PC-3 (cell line): Measurements from ENCODE around the gene RNF114. TPM values are rescaled to one million over a fixed set of nuclear protein-coding genes. Genes with fewer than 3 reads are reported as not detected.
A peak's percentile ranks its signal among the peaks of the same experiment; 100 is the strongest.

Experiments used
- ATAC-seq: fragments of 200-7000 bp; cut with Tn5 transposase; 2 replicates; pipeline ENCODE4 v1.9.1; 2020; ENCODE audit warnings: mild to moderate bottlenecking, moderate library complexity
- BruUV-seq: library from RNA; stranded (reverse); fragments of 400-500 nt; replicated peaks from 2 replicates; lab custom pipeline; 2021; lab: Mats Ljungman, UMichigan
- CTCF ChIA-PET: fragments of 300-600 bp; sonication (Branson Sonifier 250); formaldehyde crosslinking; loops from one replicate; lab custom pipeline; 2022; ENCODE audit warnings: antibody characterized with exemption; lab: Charles Lee
- POLR2A ChIA-PET: fragments of 300-600 bp; sonication (Branson Sonifier 250); formaldehyde crosslinking; loops from one replicate; lab custom pipeline; 2022; ENCODE audit warnings: antibody characterized with exemption; ENCODE audit not compliant: unreplicated experiment; lab: Charles Lee
- DNase-seq: peaks from one replicate; pipeline ENCODE4 v3.0.0-alpha.2; 2015
- H2AFZ ChIP-seq: fragments of 300-600 bp; sonication (generic); 2 replicates; pipeline ENCODE4 v1.6.0; 2016; ENCODE audit warnings: antibody characterized with exemption, low read length
- H3F3A ChIP-seq: fragments of 300-600 bp; sonication (generic); one replicate; pipeline ENCODE4 v1.6.0; 2017; ENCODE audit warnings: antibody characterized with exemption, low read length, control low read depth, mild to moderate bottlenecking; ENCODE audit not compliant: unreplicated experiment
- H3K27ac ChIP-seq: fragments of 300-600 bp; sonication (generic); 2 replicates; pipeline ENCODE4 v1.5.1; 2016; ENCODE audit warnings: mild to moderate bottlenecking, low read length
- H3K27me3 ChIP-seq: fragments of 300-600 bp; sonication (generic); 2 replicates; pipeline ENCODE4 v1.6.1; 2016; ENCODE audit warnings: low read length, mixed read lengths
- H3K36me3 ChIP-seq: fragments of 300-600 bp; sonication (generic); 2 replicates; pipeline ENCODE4 v1.6.1; 2016; ENCODE audit warnings: low read depth, mixed run types, low read length, mixed read lengths
- H3K4me1 ChIP-seq: fragments of 300-600 bp; sonication (generic); 2 replicates; pipeline ENCODE4 v1.5.1; 2016; ENCODE audit warnings: low read length; ENCODE audit not compliant: insufficient read depth
- H3K4me2 ChIP-seq: fragments of 300-600 bp; sonication (generic); 2 replicates; pipeline ENCODE4 v1.6.0; 2016; ENCODE audit warnings: low read length
- H3K4me3 ChIP-seq: fragments of 300-600 bp; sonication (generic); 2 replicates; pipeline ENCODE4 v1.5.1; 2016; ENCODE audit warnings: mild to moderate bottlenecking, low read length, mixed read lengths
- H3K79me2 ChIP-seq: fragments of 300-600 bp; sonication (generic); 2 replicates; pipeline ENCODE4 v1.6.1; 2017; ENCODE audit warnings: low read length, mixed read lengths
- H3K9ac ChIP-seq: fragments of 300-600 bp; sonication (generic); 2 replicates; pipeline ENCODE4 v1.6.0; 2016; ENCODE audit warnings: mild to moderate bottlenecking, low read length
- H3K9me2 ChIP-seq: fragments of 300-600 bp; sonication (generic); replicated peaks from 2 replicates; pipeline ENCODE4 v1.6.1; 2016; ENCODE audit warnings: mixed run types, low read length, mixed read lengths
- H3K9me3 ChIP-seq: fragments of 300-600 bp; sonication (generic); 2 replicates; pipeline ENCODE4 v1.6.1; 2016; ENCODE audit warnings: low read length, mixed read lengths
- H4K20me1 ChIP-seq: fragments of 300-600 bp; sonication (generic); 2 replicates; pipeline ENCODE4 v1.6.1; 2016; ENCODE audit warnings: low read length, mixed read lengths
- EZH2 ChIP-seq: fragments of 300-600 bp; sonication (generic); IDR thresholded peaks from one replicate; pipeline ENCODE4 v1.6.1; 2017; ENCODE audit warnings: antibody characterized with exemption, mild to moderate bottlenecking, low read length; ENCODE audit not compliant: unreplicated experiment
- EZH2phosphoT487 ChIP-seq: fragments of 300-600 bp; sonication (generic); IDR thresholded peaks from 2 replicates; pipeline ENCODE4 v1.6.1; 2018; ENCODE audit warnings: mild to moderate bottlenecking, antibody characterized with exemption, low read length, borderline replicate concordance
- intact Hi-C: fragments of 100-400 bp; cut with micrococcal nuclease; formaldehyde crosslinking; loops from 2 replicates; pipeline ENCODE4 v1.9.0; 2023
- total RNA-seq: library from RNA; depleted of rRNA; stranded (reverse); fragments of >200 nt; gene quantifications from 2 replicates; pipeline ENCODE4 v1.2.3, GENCODE V29; 2014
- TF ChIP-seq, protein P1 (sequence below): fragments of 300-600 bp; sonication (generic); conservative IDR thresholded peaks from 2 replicates; pipeline ENCODE4 v1.5.1; 2017; ENCODE audit warnings: antibody characterized with exemption, low read depth, mild to moderate bottlenecking, low read length

Gene RNF114
- total RNA-seq, 1 experiment from 2014 or later: 133 TPM

DNA sequence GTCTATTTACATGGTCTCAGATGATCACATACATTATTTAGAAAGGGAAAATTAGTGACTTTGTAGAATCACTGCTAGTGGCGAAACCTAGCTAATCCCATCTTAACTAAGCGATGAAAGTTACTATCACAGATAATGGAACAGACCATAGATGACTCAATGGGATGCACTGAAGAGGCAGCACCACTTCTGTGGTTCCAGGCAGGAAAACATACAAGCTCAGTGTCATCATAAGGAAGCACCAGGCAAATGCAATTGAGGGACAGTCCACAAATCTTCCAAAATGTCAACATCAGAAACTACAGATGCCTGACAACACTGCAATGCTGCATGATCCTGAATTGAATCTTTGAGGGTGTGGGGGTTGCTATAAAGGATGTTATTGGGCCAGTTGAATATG lies 30.7 kb downstream of the RNF114 start:
- Histone ChIP-seq H3K79me2 (no peaks in the 10 kb centered on the region), H3K9me3 (no peaks in the 10 kb centered on the region), H3F3A (no peaks in the 10 kb centered on the region), H3K4me2 (no peak overlapping the region), H3K27me3 (no peaks in the 10 kb centered on the region), H3K9me2 (no peaks in the 10 kb centered on the region), H3K9ac (no peak overlapping the region), H3K4me1 (peaks cover 35% of the 10 kb centered on the region), H4K20me1 (no peaks in the 10 kb centered on the region), H3K27ac (no peak overlapping the region), H2AFZ (no peak overlapping the region), H3K4me3 (no peak overlapping the region), H3K36me3 (no peaks in the 10 kb centered on the region)
- intact Hi-C loops: no loop called here
- no peak for ATAC-seq
- CTCF ChIA-PET: interaction anchor here (0.6 to 1.5 kb wide), 2 partner anchors 105 to 824 kb away, joined by 3 to 4 read pairs; no protein-coding TSS in a partner anchor
- DNase-seq: no peak
- BruUV-seq: no TSS peak
- TF ChIP-seq EZH2phosphoT487 (no peak), EZH2 (no peak)
- TF ChIP-seq, protein P1, sequence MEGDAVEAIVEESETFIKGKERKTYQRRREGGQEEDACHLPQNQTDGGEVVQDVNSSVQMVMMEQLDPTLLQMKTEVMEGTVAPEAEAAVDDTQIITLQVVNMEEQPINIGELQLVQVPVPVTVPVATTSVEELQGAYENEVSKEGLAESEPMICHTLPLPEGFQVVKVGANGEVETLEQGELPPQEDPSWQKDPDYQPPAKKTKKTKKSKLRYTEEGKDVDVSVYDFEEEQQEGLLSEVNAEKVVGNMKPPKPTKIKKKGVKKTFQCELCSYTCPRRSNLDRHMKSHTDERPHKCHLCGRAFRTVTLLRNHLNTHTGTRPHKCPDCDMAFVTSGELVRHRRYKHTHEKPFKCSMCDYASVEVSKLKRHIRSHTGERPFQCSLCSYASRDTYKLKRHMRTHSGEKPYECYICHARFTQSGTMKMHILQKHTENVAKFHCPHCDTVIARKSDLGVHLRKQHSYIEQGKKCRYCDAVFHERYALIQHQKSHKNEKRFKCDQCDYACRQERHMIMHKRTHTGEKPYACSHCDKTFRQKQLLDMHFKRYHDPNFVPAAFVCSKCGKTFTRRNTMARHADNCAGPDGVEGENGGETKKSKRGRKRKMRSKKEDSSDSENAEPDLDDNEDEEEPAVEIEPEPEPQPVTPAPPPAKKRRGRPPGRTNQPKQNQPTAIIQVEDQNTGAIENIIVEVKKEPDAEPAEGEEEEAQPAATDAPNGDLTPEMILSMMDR: no peak
- POLR2A ChIA-PET: no interaction called here

GRCh38 chr20:49969234-49969633 lies 33.0 kb downstream of the RNF114 start:
- CTCF ChIA-PET: no interaction called here
- POLR2A ChIA-PET: interaction anchor here (0.6 kb wide), 1 partner anchor 825 kb away, joined by 3 read pairs; no protein-coding TSS in a partner anchor

DNA sequence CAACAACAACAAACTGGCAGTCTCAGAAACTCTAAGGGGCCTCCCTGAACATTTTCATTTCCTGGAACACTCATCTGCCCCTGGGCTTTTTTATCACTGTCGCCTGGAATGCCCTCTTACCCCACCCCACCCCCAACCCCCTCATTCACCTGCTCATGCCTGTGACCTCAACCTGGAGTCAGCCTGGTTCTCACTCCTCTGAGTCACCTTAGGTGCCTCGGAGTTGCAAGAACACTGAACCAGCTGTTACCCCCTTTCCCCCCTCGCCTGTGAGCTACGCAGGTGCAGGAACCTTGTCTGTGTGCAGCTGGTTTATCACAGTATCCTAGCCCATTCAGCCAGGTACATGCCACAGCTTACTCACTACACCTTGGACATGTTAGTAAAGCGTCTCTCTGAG lies 33.7 kb downstream of the RNF114 start:
- peak overlapping the region; percentile 53 for H3K4me2 ChIP-seq
- peak overlapping the region; percentile 65 for H3K27ac ChIP-seq
- H3K9me2 ChIP-seq: no peaks in the 10 kb centered on the region
- ATAC-seq (peak; percentile 23; the same call in 1 of the 2 replicates), DNase-seq (peak; percentile 81)
- H3K79me2 ChIP-seq: no peaks in the 10 kb centered on the region
- no TSS peak for BruUV-seq
- no peaks in the 10 kb centered on the region for H3K36me3 ChIP-seq
- H3K9me3 ChIP-seq: no peaks in the 10 kb centered on the region
- H3K4me3 ChIP-seq: no peak overlapping the region
- no peaks in the 10 kb centered on the region for H3K27me3 ChIP-seq
- no peak overlapping the region for H2AFZ ChIP-seq
- no peak overlapping the region for H3K9ac ChIP-seq
- no peaks in the 10 kb centered on the region for H3F3A ChIP-seq
- intact Hi-C loops: no loop called here
- no peak for TF ChIP-seq EZH2phosphoT487
- no peak for TF ChIP-seq EZH2
- TF ChIP-seq, protein P1: no peak
- ChIA-PET CTCF (no interaction called here), POLR2A (interaction anchor here (0.6 kb wide), 1 partner anchor 825 kb away, joined by 3 read pairs; no protein-coding TSS in a partner anchor)
- H4K20me1 ChIP-seq: no peaks in the 10 kb centered on the region
- peaks cover 35% of the 10 kb centered on the region for H3K4me1 ChIP-seq

More at GRCh38 chr20:49969234-49969633, 33.0 kb downstream of the RNF114 start:
- H3K9ac ChIP-seq: peak overlapping the region; percentile 22
- no peak overlapping the region for H2AFZ ChIP-seq
- no peaks in the 10 kb centered on the region for H3K36me3 ChIP-seq
- TF ChIP-seq EZH2: no peak
- peak overlapping the region; percentile 45 for H3K4me2 ChIP-seq
- H3K4me3 ChIP-seq: no peak overlapping the region
- H3K79me2 ChIP-seq: no peaks in the 10 kb centered on the region
- ATAC-seq (peak; percentile 66), DNase-seq (peak; percentile 42)
- H3K27ac ChIP-seq: peak overlapping the region; percentile 65
- H3K9me2 ChIP-seq: no peaks in the 10 kb centered on the region
- H3F3A ChIP-seq: no peaks in the 10 kb centered on the region
- peaks cover 35% of the 10 kb centered on the region for H3K4me1 ChIP-seq
- no peaks in the 10 kb centered on the region for H3K9me3 ChIP-seq
- H4K20me1 ChIP-seq: no peaks in the 10 kb centered on the region
- no TSS peak for BruUV-seq
- no peaks in the 10 kb centered on the region for H3K27me3 ChIP-seq
- intact Hi-C loops: no loop called here
